Nephron (organoid): ENCODE results near the gene SMIM11.

ENCODE experiments used
- H3K27ac Mint-ChIP-seq, 3 experiments: 2 replicates each; pipeline ENCODE4 v1.8.0; 2020; ENCODE audit warnings: mixed read lengths in 3 of 3, mild to moderate bottlenecking in 2 of 3, moderate library complexity in 1 of 3
- H3K27me3 Mint-ChIP-seq: 2 replicates; pipeline ENCODE4 v1.8.0; 2021; ENCODE audit warnings: low read depth, mild to moderate bottlenecking, moderate library complexity, mixed read lengths
- H3K36me3 Mint-ChIP-seq: 2 replicates; pipeline ENCODE4 v1.8.0; 2020; ENCODE audit warnings: low read depth, mixed read lengths
- H3K4me1 Mint-ChIP-seq: 2 replicates; pipeline ENCODE4 v1.8.0; 2020; ENCODE audit warnings: mixed read lengths
- H3K4me3 Mint-ChIP-seq, 3 experiments: 2 replicates each; pipeline ENCODE4 v1.8.0; 2020; ENCODE audit warnings: mild to moderate bottlenecking in 3 of 3, mixed read lengths in 3 of 3, moderate library complexity in 2 of 3
- H3K9me3 Mint-ChIP-seq: 2 replicates; pipeline ENCODE4 v1.8.0; 2020; ENCODE audit warnings: mixed read lengths
- TF ChIP-seq, protein P1 (sequence below), 3 experiments: fragments of 200-600 bp; sonication (generic); IDR thresholded peaks; one replicate each; pipeline ENCODE4 v1.5.0; 2021; ENCODE audit warnings: antibody characterized with exemption in 3 of 3; ENCODE audit not compliant: unreplicated experiment in 3 of 3

Gene SMIM11

DNA sequence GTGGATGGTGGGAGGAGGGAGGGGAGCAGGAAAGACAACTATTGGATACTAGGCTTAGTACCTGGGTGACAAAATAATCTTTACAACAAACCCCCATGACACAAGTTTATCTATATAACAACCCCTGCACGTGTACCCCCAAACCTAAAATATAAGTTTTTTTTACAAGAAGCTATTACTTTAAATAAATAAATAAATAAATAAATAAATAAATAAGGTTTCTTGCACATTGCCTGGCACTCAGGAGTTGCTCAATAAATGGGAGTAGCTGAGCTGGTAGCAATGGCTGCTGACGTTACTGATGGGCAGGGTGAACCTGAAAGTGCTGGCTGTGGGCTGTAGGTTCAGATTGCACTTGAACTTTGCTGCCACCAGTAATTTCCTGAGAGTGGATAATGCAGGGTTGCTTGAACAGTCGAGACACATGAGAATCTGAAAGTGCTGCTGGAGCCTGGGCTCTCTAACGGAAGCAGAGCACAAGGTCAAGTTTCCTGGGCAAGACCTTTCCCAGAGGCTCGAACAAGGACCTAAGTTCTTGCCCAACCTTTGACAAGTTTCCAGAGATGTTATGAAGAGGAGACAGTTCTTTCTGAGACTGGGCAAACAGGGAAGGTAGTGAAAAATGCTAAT is 26.3 kb upstream of the SMIM11 start:
- H3K4me1 Mint-ChIP-seq = peaks cover 38% of the 10 kb centered on the region
- H3K27ac Mint-ChIP-seq = no peak overlapping the region
- peaks cover 3% of the 10 kb centered on the region for H3K9me3 Mint-ChIP-seq
- TF ChIP-seq, protein P1, sequence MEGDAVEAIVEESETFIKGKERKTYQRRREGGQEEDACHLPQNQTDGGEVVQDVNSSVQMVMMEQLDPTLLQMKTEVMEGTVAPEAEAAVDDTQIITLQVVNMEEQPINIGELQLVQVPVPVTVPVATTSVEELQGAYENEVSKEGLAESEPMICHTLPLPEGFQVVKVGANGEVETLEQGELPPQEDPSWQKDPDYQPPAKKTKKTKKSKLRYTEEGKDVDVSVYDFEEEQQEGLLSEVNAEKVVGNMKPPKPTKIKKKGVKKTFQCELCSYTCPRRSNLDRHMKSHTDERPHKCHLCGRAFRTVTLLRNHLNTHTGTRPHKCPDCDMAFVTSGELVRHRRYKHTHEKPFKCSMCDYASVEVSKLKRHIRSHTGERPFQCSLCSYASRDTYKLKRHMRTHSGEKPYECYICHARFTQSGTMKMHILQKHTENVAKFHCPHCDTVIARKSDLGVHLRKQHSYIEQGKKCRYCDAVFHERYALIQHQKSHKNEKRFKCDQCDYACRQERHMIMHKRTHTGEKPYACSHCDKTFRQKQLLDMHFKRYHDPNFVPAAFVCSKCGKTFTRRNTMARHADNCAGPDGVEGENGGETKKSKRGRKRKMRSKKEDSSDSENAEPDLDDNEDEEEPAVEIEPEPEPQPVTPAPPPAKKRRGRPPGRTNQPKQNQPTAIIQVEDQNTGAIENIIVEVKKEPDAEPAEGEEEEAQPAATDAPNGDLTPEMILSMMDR (IDR thresholded peaks at IDR 0.05; ENCODE audit: unreplicated experiment in 3 of 3) = no peak
- H3K4me3 Mint-ChIP-seq = no peak overlapping the region
- H3K27me3 Mint-ChIP-seq = no peaks in the 10 kb centered on the region
- H3K36me3 Mint-ChIP-seq = no peaks in the 10 kb centered on the region

DNA sequence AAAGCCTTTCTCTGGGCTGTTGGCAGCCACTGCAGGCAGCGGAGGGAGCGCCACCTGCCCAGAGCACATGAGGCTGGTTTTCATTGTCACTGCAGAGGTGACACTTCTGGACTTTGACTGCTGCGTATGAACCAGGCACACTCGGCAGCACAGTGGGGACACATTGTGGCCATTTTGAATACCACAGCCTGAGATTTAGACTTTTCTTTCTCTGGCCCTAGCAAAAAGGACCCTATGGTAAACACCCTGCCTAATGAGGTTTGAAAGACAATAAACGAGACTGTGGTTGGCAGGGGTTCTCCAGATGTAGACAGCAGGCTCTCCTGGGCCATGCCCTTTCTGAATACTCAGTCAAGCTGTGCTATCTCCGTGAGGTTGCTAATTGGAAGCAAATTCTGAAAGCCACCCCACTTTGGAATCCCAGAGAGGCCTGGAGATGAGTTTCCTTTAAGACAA is 23.5 kb upstream of the SMIM11 start:
- TF ChIP-seq, protein P1 (IDR thresholded peaks at IDR 0.05; ENCODE audit: unreplicated experiment in 3 of 3) = peak; percentile 68 to 79 (median 77)
- Mint-ChIP-seq H3K4me1 (peaks cover 11% of the 10 kb centered on the region), H3K9me3 (peaks cover 5% of the 10 kb centered on the region), H3K4me3 (no peak overlapping the region), H3K27ac (peak overlapping the region in 2 of 3 experiments; percentile 19 to 26), H3K27me3 (peaks cover 3% of the 10 kb centered on the region), H3K36me3 (no peaks in the 10 kb centered on the region)

DNA sequence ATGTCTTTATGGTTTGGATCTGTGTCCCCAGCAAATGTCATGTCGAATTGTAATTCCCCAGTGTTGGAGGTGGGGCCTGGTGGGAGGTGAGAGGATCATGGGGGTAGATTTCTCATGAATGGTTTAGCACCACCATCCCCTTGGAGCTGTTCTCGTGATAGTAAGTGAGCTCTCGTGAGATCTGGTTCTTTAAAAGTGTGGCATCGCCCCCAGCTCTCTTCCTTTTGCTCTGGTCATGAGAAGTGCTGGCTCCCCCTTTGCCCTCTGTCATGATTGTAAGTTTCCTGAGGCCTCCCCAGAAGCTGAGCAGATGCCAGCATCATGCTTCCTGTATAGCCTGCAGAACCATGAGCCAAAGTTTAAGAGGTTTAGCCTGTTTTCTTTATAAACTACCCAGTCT is 22.8 kb upstream of the SMIM11 start:
- no peak overlapping the region for H3K27ac Mint-ChIP-seq
- H3K4me1 Mint-ChIP-seq = peaks cover 5% of the 10 kb centered on the region
- no peaks in the 10 kb centered on the region for H3K36me3 Mint-ChIP-seq
- peaks cover 3% of the 10 kb centered on the region for H3K27me3 Mint-ChIP-seq
- no peak overlapping the region for H3K4me3 Mint-ChIP-seq
- TF ChIP-seq, protein P1 (IDR thresholded peaks at IDR 0.05; ENCODE audit: unreplicated experiment in 3 of 3) = no peak
- peaks cover 5% of the 10 kb centered on the region for H3K9me3 Mint-ChIP-seq

DNA sequence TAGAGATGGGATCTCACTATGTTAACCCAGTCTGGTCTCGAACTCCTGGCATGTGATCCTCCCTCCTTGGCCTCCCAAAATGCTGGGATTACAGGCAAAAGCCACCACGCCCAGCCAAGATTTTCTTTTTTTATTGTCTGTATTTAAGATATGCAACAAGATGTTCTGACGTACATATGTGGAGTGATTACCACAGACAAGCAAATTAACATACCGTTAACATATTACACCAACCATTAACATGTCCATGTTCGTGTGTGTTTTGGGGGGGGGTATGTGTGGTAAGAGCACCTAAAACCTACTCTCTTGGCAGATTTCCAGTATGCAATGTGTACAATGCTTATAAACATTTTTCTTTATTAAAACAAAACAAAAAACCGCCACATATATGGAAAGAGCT is 22.1 kb upstream of the SMIM11 start:
- H3K27me3 Mint-ChIP-seq = peaks cover 3% of the 10 kb centered on the region
- H3K4me1 Mint-ChIP-seq = no peaks in the 10 kb centered on the region
- no peak overlapping the region for H3K27ac Mint-ChIP-seq
- peaks cover 3% of the 10 kb centered on the region for H3K9me3 Mint-ChIP-seq
- no peaks in the 10 kb centered on the region for H3K36me3 Mint-ChIP-seq
- H3K4me3 Mint-ChIP-seq = no peak overlapping the region
- TF ChIP-seq, protein P1 (IDR thresholded peaks at IDR 0.05; ENCODE audit: unreplicated experiment in 3 of 3) = no peak

DNA sequence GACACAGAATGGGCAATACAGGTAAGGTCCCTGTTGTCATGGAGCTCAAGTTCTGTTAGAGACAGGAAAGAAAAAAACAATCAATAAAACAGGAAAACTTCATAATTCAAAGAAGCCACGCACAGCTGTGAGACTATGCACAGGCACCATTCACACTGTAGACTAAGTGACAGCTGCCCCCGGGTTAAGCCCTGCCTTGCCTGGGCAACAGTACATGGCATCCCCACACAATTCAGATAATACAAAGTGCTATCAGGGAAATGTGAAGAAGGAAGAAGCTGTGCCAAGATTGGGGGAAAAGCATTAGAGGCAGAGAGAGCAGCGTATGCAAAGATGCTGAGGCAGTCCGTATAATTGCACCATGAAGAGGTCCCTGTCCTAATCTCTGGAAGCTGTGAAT is 20.5 kb upstream of the SMIM11 start:
- H3K27me3 Mint-ChIP-seq = peaks cover 3% of the 10 kb centered on the region
- H3K36me3 Mint-ChIP-seq = no peaks in the 10 kb centered on the region
- H3K27ac Mint-ChIP-seq = no peak overlapping the region
- H3K4me3 Mint-ChIP-seq = no peak overlapping the region
- TF ChIP-seq, protein P1 (IDR thresholded peaks at IDR 0.05; ENCODE audit: unreplicated experiment in 3 of 3) = no peak
- H3K4me1 Mint-ChIP-seq = no peaks in the 10 kb centered on the region
- H3K9me3 Mint-ChIP-seq = peaks cover 6% of the 10 kb centered on the region

DNA sequence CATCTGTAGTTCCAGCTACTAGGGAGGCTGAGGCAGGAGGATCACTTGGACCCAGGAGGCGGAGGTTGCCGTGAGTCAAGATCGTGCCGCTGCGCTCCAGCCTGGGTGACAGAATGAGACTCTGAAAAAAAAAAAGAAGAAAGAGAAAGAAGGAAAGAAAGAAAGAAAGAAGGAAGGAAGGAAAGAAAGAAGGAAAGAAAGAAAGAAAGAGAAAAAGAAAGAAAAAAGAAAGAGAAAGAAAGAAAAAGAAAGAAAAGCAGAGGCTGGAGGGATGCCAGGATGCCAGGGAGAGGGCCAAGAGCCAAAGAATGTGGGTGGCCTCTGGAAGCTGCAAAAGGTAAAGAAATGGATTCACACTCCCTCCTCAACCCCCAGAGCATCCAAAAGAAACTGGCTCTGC is 19.7 kb upstream of the SMIM11 start:
- no peak overlapping the region for H3K27ac Mint-ChIP-seq
- TF ChIP-seq, protein P1 (IDR thresholded peaks at IDR 0.05; ENCODE audit: unreplicated experiment in 3 of 3) = no peak
- H3K4me3 Mint-ChIP-seq = no peak overlapping the region
- peaks cover 3% of the 10 kb centered on the region for H3K27me3 Mint-ChIP-seq
- H3K36me3 Mint-ChIP-seq = no peaks in the 10 kb centered on the region
- peaks cover 6% of the 10 kb centered on the region for H3K9me3 Mint-ChIP-seq
- H3K4me1 Mint-ChIP-seq = no peaks in the 10 kb centered on the region
